ENCODE measurements around the gene ESRRG.

Gene ESRRG

DNA sequence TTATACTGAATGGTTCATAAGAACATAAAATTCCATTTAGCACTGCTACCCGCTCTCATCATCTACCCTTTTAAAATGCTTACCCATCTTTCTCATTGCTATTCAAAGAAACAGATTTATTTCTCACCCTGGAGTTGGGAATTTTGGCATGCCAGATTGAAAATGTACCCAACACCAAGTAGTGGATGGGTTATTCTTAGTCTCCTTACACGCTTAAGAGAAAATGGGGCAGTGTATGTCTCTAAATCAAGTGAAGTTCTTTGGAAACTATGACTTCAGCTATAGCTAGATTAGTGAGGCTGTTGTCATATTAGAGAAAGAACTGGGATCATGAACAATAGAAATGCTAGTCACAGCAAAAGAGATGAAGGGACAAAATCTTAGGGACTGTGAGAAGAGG lies 27.7 kb upstream of the ESRRG start:
- DNase-seq (ENCODE audit: low read depth), result no peak
- H3K4me3 ChIP-seq (ENCODE audit: low read length), result no peak overlapping the region
- no peak for TF ChIP-seq CTCF (IDR thresholded peaks at IDR 0.05; ENCODE audit: insufficient read depth, low read depth, low read length, missing control alignments)

- peak; percentile 91 for TF ChIP-seq CTCF (IDR thresholded peaks at IDR 0.05; ENCODE audit: insufficient read depth, low read depth, low read length, missing control alignments)
- peak; percentile 69 for DNase-seq (ENCODE audit: low read depth)
- no peak overlapping the region for H3K4me3 ChIP-seq (ENCODE audit: low read length)
These were observed 26.9 kb upstream of the ESRRG start for GRCh38 chr1:216750031-216750627.

DNA sequence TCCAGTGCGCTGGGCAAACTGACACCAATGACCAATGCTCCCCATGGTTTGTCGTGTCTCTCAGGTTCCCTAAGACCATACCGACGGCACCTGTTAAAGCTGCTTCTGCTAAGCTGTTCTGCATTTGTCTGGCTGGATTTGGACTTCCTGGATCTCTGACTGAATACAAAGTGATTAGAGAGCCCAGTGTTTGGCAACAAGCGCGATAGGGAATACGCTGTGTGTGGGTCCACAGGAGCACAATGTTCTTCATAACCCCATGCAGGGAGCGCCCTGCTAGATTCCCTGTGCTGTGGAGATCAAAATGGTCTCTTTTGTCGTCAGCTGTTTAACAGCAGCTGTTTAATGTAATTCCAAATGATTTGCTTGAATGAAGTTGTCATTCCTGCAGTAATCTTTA lies 26.0 kb upstream of the ESRRG start:
- no peak for TF ChIP-seq CTCF (IDR thresholded peaks at IDR 0.05; ENCODE audit: insufficient read depth, low read depth, low read length, missing control alignments)
- no peak for DNase-seq (ENCODE audit: low read depth)

GRCh38 chr1:216742625-216743024 lies 19.4 kb upstream of the ESRRG start:
- DNase-seq (ENCODE audit: low read depth), result peak; percentile 23
- no peak overlapping the region for H3K4me3 ChIP-seq (ENCODE audit: low read length)
- peak; percentile 47 for TF ChIP-seq CTCF (IDR thresholded peaks at IDR 0.05; ENCODE audit: insufficient read depth, low read depth, low read length, missing control alignments)

More for the DNA sequence above, 26.0 kb upstream of the ESRRG start:
- H3K4me3 ChIP-seq (ENCODE audit: low read length), result no peak overlapping the region

- no peak for TF ChIP-seq CTCF (IDR thresholded peaks at IDR 0.05; ENCODE audit: insufficient read depth, low read depth, low read length, missing control alignments)
- DNase-seq (ENCODE audit: low read depth), result no peak
- H3K4me3 ChIP-seq (ENCODE audit: low read length), result no peak overlapping the region
These were observed 17.1 kb upstream of the ESRRG start for GRCh38 chr1:216740331-216740730.

DNA sequence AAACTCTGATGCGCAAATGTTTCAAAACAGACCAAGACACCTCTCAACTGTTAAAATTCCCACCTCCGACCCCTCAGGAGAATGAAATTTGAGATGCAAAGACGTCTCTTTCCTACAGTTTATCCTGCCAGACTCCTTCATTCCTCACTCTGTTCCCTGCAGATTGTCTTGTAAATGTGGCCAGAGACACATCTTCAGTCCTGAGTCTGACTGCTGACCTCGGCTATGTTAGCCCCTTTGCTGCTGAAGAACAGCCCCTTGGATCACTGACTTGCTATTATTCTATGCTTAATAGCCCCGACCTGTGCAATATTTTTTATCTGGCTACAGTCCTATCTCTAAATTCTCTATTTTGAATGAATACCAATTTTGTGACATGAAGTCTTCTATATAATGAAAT lies 16.6 kb upstream of the ESRRG start:
- DNase-seq (ENCODE audit: low read depth), result no peak
- no peak overlapping the region for H3K4me3 ChIP-seq (ENCODE audit: low read length)
- TF ChIP-seq CTCF (IDR thresholded peaks at IDR 0.05; ENCODE audit: insufficient read depth, low read depth, low read length, missing control alignments), result no peak

DNA sequence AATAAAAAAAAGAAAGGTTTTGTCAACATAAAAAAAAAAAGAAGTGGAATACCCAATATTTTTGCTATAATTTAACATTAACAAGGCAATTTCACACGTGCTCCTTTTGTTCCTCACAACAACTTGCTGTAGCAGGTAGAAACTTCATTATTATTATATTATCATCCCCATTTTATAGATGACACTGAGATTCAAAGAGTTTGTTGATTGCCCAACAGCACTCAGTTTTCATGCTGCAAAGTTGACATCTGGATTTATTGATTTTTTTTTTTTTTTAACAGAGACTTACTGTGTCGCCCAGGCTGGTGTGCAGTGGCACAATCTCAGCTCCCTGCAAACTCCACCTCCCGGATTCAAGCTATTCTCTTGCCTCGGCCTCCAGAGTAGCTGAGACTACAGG lies 8.9 kb upstream of the ESRRG start:
- no peak for DNase-seq (ENCODE audit: low read depth)
- no peak overlapping the region for H3K4me3 ChIP-seq (ENCODE audit: low read length)
- TF ChIP-seq CTCF (IDR thresholded peaks at IDR 0.05; ENCODE audit: insufficient read depth, low read depth, low read length, missing control alignments), result no peak

Measured in epithelial cell of esophagus (primary cell).